Fibroblast of lung (primary cell): Measurements from ENCODE around the gene SERPINB6.

ENCODE experiments used
- EZH2 ChIP-seq: IDR thresholded peaks from 2 replicates; pipeline ENCODE4 v1.5.1; 2012; ENCODE audit warnings: low read length, control low read depth, mild to moderate bottlenecking; ENCODE audit errors: missing control alignments
- TF ChIP-seq, protein P1 (sequence below), 2 donors: IDR thresholded peaks in 1 of 2; conservative IDR thresholded peaks in 1 of 2; 1 replicate in 1 of 2; 2 replicates in 1 of 2; pipeline ENCODE4 v1.5.1; 2011 to 2012; ENCODE audit warnings: low read length in 2 of 2, control low read depth in 1 of 2, inconsistent platforms in 1 of 2, low read depth in 1 of 2, mild to moderate bottlenecking in 1 of 2

DNA sequence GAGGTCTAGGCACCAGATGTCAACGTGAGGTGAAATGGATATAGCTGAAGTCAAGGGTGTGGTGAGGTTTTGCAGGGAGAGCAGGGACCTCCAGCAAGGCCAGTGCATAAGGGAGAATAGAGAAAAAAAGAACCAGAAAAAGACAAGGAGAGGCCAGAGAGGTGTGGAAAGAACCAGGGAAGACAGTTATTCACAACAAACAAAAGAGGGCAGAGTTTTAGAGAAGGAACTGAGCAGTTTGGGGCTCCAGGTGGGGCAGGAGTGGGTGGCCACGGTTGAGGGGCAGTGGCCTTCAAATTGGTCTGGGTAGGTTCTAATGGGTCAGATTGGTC lies 16.7 kb upstream of the SERPINB6 start:
- TF ChIP-seq, protein P1, sequence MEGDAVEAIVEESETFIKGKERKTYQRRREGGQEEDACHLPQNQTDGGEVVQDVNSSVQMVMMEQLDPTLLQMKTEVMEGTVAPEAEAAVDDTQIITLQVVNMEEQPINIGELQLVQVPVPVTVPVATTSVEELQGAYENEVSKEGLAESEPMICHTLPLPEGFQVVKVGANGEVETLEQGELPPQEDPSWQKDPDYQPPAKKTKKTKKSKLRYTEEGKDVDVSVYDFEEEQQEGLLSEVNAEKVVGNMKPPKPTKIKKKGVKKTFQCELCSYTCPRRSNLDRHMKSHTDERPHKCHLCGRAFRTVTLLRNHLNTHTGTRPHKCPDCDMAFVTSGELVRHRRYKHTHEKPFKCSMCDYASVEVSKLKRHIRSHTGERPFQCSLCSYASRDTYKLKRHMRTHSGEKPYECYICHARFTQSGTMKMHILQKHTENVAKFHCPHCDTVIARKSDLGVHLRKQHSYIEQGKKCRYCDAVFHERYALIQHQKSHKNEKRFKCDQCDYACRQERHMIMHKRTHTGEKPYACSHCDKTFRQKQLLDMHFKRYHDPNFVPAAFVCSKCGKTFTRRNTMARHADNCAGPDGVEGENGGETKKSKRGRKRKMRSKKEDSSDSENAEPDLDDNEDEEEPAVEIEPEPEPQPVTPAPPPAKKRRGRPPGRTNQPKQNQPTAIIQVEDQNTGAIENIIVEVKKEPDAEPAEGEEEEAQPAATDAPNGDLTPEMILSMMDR (conservative IDR thresholded peaks at IDR 0.05 in 1 of 2, IDR thresholded peaks at IDR 0.05 in 1 of 2; ENCODE audit: low read depth in 1 of 2, low read length in 2 of 2): no peak
- no peak for TF ChIP-seq EZH2
